ENCODE results near the gene CGNL1.

CGNL1 gene

GRCh38 chr15:57500979-57501576 is 124.8 kb downstream of the CGNL1 start:
- DNase-seq, result no peak

- no peak for DNase-seq
Measured at GRCh38 chr15:57502116-57502515, 125.8 kb downstream of the CGNL1 start.

DNA sequence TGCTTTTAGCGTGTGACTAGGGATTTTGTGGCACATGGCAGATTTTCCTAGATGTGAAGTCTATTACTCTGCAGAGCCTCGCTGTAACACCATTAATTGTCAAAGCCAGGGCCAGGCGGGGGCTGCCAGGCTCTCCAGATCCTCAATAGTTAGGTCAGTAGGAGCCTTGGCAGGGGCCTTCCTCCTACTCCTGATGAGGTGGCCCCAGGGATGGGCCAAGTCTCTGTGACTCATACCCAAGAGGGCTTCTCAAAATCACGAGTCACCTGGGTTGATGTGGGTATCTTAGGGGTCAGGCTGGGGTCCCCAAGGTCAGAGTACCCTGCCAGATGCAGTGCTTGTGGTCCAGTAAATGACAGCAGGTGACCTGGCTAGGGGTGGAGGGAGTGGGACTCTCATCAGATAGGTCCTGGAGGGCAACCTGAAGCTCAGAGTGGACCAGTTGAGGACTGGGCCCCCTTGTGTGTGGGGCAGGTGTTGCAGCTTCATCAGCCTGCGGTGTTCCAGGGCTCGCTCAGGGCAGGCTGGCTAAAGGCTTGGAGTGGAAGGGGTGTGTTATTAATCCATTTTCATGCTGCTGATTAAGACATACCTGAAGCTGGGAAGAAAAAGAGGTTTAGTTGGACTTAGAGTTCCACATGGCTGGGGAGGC is 126.9 kb downstream of the CGNL1 start:
- peak in 2 of 4 experiments; percentile 16 to 20 for DNase-seq

GRCh38 chr15:57503911-57504598 is 127.8 kb downstream of the CGNL1 start:
- DNase-seq, result no peak

DNA sequence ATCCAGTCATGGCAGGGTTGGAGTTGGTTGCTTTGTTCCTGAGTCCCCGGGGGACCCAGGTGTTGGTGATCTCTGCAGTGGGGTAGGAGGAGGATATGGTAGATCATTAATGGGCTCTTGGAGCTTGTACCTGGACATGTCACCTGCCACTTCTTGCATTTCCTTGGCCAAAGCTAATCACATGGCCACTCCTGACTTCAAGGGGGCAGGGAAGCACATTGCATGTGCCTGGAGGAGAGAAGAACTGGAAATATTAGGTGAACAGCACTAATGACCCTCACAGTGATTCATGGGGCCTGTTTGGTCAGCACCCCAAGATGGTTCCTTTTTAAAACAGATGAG is 128.3 kb downstream of the CGNL1 start:
- no peak for DNase-seq

GRCh38 chr15:57505056-57505715 is 128.9 kb downstream of the CGNL1 start:
- DNase-seq, result no peak

DNA sequence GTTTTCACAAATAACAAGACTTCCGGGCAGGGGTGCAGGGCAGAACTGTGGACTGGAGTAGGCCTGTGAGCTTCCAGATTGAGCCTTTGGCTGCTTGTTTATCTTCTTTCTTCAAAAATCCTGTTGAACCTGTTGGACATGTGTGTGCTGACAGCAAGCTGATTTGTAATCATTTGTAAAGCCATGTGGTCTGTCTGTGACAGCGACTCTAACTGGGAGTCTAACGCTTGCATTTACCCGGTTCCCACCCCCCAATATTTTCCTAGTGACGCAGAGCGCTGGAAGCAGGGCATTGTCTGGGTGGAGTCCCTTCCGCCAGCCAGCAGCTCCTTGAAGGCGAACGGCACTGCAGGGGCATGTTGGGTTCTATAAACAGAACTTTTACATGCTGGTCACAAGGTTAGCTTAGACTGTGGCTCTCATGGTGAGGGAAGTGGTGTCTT is 129.7 kb downstream of the CGNL1 start:
- no peak for DNase-seq

DNA sequence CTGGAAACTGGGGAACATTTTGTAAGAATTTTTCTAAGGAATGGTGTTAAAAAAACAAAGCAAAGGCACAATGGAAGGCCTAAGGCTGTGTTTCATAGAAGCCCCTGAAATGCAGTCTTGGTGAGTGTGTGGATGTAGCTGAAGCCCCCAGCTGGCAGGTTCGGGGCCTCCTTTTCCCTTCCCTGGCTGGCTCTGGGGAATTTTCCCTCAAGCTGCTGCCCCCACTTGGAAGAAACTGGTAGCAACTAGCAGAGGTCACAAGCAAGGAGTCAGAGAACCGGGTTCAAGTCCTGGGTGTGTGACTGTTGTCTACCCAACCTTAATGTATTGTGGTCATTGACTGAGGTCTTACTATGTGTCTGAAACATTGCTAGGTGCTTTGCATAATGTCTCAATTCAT is 130.1 kb downstream of the CGNL1 start:
- DNase-seq, result no peak

DNA sequence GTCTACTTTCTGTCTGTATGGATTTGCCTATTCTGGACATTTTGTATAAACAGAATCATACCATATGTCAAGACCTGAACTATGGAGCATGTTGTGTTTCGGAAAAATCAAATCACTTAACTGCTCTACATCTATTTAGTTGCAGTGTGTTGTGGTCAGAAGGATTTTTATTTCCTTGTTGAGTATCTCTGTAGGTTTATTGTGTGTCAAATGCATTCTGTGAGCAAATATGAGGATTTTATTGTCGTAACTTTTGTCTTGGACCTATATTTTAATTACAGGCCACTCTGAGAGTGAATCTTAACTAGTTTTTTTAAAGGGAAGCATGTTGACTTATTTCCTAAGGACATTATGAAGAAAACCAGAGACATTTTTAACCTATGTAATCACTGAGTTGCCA is 130.8 kb downstream of the CGNL1 start:
- DNase-seq, result no peak

GRCh38 chr15:57509126-57509525 is 132.8 kb downstream of the CGNL1 start:
- no peak for DNase-seq

DNA sequence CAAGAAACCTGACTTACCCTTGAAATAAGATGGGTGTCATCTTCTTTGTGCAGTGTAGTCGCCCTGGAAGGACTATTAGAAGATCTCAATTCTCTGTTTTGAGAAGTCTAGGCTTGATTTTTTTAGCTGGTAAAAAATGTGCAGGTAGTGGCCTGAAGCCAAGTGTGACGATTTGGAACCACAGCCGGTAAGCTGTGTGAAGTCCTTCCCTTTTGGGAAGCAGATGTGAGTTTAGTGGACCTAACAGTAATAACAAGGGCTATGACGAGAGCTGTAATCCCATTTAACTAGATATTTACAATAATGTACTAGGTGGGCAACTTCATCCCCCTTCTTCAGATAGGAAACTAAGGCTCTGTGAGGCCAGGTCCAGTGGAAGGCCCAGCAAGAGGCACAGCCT is 133.7 kb downstream of the CGNL1 start:
- DNase-seq, result no peak

DNA sequence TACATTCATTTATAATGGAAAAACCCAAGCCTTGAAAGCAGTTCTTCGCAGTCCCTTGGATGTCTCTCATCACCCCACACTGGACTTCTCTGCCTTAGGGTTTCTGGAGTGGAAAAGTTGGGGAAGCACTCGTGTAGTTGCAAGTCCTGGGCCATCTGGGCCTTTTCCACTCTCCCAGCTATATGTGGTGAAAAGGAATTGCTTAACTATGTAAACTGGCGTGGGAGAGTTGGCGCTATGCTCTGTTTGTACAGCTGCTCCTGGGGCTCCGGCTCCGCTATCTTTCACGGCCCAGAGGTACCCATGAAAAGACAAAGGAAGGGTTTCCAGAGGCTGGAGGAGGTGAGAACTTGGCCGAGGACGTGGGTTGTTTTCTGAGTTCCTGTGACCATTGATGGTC is 134.3 kb downstream of the CGNL1 start:
- DNase-seq, result no peak

DNA sequence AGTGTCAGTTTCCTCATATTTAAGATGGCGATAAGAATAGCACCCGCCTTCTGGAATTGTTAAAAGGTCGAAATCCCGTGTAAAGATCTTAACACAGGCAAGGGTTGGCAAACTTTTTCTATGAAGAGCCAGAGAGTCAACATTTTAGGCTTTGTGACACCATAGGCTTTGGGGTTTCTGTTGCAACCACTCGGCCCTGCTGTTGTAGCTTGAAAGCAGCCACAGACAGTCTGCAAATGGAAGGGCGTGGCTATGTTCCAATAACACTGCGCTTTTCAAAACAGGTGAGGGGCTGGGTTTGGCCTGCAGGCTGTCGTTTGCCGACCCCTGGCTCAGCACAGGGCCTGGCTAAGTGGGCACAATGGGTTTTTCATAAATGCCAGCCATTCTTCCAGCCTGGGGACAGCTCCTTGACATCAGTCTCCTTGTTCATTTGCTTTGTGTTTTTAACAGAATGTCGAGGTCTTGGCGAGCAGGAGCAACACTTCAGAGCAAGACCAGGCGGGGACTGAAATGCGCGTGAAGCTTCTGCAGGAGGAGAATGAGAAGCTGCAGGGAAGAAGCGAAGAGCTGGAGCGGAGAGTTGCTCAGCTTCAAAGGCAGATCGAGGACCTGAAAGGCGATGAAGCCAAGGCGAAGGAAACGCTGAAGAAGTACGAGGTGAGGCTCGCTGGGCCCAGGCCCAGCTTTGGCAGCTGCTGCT is 140.2 kb downstream of the CGNL1 start:
- DNase-seq, result no peak

DNA sequence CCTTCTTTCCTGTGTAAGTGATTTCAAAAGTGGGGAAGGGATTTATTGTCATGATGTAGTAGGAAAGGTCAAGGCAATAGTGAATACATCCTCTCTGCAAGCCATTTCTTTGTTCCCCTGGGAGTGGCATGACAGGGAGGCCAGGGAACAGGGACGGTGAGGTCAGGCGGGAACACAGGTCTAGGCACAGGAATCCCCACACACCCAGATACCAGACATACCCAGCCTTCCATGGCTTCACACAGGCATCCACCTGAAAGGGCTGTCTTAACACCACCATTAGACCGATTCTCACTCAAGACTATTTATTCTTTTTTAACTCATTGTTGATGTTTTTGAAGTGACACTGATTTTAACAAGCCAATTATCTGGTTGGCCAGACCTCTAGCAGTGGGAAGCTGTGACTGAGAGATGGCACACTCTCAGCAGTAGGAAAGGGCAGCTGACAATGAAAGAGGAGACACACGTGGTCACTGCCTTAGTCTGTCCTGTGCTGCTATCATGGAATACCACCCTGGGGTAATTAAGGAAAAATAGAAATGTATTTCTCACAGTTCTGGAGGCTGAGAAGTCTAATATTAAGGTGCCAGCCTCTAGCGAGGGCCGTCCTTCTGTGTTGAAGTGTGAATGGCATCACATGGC is 140.8 kb downstream of the CGNL1 start:
- DNase-seq, result no peak

DNA sequence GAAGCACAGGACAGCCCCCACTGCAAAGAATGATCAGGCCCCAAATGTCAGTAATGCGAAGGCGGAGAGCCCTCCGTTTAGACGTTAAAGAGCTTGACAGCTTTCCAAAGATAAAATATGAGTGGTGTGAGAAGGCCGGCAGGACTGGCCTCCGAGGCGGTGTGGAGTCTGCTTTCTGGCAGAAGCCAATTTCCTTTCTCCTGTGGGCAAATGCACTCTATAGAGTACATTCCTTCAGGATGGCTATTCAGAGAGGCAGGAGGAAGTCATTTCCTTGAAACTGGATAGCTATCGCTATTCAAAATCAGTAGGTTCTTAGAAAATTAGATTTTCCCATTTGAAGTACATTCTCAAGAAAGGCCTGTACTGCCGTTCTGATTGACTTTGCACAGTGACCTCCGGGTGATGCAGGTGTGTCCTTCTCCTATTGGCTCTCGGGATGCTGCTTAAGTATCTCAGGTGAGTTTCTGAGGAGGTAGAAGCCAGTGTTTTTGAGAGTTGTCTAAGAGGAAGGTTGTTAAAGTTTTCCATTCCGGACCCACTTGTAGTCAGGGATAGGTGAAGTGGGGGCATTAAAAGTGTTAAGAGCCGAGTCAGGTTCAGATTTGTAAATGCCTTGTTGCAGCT is 142.6 kb downstream of the CGNL1 start:
- DNase-seq, result no peak

- DNase-seq, result no peak
Measured at GRCh38 chr15:57519806-57520205, 143.5 kb downstream of the CGNL1 start.

DNA sequence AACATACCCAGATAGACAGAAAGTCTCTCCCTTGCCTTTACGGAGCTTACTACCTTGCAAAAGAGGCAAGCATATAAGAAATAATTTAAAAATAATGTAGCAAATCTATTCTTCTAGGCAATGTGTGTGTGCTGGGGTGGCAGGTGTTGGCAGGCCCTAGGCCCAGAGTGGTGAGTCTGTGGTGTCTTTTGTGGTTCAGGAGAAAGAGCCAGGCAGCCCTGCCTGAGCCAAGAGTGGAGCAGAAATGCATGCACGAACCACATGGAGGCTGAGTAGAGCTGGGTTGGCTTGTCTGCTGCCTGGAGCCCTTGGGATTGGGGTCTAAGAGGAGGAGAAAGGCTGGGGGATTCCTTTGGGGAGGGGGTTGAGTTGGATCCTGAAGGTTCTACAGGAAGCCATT is 145.2 kb downstream of the CGNL1 start:
- no peak for DNase-seq

GRCh38 chr15:57522148-57522547 is 145.8 kb downstream of the CGNL1 start:
- no peak for DNase-seq

- DNase-seq, result no peak
Measured at GRCh38 chr15:57525581-57525980, 149.3 kb downstream of the CGNL1 start.

- no peak for DNase-seq
Measured at GRCh38 chr15:57526076-57526475, 149.8 kb downstream of the CGNL1 start.

- DNase-seq, result no peak
Measured at GRCh38 chr15:57526615-57527014, 150.3 kb downstream of the CGNL1 start.

Measured in suppressor macrophage (primary cell).